LoVo (cell line): ENCODE measurements around the gene POLG.
A peak's percentile ranks its signal among the peaks of the same experiment; 100 is the strongest.

Experiments
- DNase-seq: peaks from one replicate; pipeline ENCODE4 v3.0.0-alpha.2; 2016; ENCODE audit warnings: low spot score

POLG gene

DNA sequence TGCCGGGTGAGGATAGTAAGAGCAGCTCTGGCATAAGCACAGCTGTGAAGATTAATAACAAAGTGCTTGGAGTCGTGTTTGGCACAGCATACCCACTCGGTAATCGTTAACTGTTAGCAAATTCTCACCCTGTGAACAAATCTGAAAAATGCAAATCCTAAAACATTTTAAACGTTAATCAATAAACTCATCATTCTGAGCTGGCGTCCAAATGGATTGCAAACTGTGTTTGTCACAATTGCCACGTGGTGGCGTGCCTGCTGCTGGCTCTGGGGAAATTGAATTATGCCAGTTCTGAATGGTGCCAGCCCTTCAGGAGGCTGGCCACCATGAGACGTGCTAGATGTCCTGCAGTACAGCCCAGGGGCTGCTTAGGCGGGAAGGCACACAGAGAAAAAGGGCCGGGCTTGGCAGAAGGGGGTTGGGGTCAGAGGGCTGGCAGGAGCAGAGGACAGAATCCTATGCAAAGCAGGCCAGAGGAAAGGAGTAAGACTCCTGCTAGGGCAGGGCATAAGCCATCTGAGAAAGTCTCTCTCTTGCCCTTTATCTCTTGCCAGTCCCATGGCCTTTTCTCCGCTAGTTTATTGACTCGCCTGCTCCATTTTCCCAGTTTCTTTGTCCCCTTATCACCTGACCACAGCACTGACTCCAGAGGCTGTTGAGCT lies 22.1 kb upstream of the POLG start:
- DNase-seq, result peak; percentile 12

DNA sequence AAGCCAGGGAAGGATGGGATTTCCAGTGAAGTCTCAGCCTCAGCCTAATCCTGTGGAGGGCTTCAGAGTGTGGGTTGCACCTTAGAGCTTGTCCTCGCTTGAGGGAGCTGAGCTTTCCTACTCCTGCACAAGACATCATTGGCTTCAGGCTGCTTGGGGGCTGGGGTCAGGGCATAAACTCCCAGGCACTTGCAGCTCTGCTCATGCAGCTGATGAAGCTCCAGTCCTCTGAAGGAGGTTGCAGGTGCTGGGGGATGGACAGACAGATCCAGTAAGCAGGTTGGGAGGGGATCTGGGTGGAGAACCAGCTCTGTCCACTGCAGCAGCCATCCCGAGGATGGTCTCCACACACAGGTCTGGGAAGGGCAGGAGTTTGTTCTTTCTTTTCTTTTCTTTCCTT lies 19.4 kb upstream of the POLG start:
- no peak for DNase-seq

DNA sequence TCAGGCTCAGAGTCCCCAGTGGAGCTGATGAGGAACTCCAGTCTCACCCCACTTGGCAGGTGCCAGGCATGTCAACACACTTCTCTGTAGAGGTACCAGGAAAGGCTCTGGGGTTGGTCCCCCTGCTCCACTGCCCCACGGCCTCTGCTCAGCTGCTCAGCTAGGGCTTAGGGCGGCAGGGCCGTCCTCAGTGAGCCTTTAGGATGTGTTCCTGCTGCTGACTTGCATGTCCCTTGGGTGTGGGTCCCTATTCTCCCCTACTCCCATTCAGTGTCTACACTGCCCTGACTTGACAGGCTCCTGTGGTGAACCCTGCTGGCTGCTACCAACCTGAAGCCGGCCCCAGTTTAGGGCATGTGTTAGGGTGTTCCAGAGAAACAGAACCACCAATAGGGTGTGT lies 17.9 kb upstream of the POLG start:
- DNase-seq, result no peak

DNA sequence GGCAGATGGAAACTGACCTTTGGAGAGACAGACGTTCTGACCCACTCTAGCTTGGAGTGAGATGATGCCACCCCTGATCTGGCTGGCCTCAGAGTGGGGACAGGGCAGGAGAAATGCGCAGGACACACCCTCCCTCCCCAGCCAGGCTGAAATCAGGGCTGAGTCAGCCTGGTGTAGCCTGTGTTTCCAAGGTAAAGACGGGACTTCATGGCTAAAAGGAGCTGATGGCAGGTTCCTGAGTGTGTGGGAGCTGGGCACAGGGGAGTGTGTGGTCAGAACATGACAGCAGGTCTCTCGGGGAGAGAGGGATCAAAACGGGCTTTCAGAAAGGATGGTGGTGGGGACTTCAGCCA lies 14.6 kb upstream of the POLG start:
- no peak for DNase-seq

DNA sequence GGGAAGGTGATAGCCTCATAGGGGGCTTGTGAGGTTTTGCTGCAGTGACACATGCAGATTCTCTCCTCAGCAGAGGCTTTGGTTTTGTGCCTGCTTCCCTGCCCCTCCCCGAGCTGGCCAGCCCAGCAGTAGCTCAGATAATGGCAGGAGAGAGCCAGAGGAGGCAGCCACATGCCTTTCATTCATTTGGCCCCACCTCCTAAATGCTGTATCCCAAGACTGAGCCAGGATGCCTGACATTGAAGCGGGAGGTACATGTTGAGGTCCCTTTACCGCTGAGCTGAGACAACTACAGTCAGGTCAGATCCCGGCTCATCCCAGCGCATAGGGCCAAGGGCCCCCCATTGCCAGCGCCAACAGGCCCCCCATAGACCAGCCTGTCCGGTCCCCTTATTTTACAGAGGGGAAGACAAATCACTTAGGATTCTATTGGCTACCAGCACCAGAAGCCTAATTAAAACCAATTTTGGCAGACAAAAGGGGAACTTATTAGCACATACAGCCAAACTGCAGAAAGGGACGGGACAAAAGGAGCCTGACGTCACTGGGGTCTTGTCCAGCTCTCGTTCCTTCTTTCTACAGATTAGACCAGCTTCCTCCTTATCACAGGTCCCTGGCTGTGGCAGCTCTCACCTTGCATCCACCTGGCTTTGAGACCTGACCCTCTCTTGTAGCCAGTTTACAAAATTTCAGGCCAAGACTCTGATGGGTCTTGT lies 12.1 kb upstream of the POLG start:
- no peak for DNase-seq

DNA sequence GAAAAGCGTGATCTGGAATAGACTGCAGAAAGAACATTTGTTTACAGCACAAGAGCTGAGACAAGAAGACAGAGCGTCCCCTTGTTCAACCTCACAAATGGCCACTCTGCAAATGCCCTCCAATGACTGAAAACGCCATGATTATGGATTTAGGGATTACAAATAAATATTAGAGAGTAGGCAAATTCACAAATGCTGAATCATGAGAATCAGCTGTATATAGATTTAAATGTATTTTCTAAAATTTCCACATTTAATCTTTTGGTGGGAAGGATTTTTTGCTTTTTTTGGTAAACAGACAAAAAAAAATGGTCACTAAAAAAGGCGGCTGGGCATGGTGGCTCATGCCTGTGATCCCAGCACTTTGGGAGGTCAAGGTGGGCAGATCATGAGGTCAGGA lies 10.6 kb upstream of the POLG start:
- DNase-seq, result no peak

DNA sequence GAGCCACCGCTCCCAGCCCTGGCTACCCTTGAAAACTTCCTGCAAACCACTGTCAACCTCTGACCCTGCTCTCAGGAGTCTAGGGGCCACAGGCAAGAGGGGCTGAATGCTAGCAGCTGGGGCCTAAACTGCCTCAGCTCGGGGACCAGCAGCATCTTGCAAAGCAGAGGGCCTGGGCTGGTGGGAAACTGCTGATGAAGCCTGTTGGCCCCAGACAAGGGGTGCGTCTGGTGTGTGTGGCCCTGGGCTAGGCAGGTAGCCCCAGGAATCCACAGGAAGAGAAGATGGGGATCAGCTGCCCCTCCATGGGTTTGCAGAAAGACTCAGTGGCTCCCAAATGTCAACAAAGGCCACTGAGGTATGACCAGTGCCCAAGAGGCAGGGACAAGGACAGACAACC lies 8.2 kb upstream of the POLG start:
- no peak for DNase-seq

GRCh38 chr15:89341316-89342005 lies 6.8 kb upstream of the POLG start:
- DNase-seq, result no peak

- DNase-seq, result no peak
Measured at GRCh38 chr15:89340573-89340972, 5.9 kb upstream of the POLG start.

DNA sequence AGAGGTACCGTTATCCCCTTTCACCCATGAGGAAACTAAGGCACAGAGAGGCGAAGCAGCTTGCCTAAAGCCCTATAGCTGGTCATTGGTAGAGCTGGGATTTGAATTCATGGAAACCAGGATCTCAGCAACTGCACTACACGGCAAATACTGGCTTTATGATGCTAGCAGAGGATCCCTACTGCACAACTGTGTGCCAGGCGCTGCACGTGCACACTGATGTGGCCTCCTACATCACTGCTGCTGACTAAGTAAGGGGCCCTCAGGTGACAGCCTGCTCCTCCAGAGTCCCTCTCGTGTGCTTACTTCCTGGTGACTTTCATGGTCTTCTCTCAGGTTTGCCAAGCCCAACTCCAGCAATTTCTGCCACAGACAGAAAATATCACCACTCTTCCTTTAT lies 3.4 kb upstream of the POLG start:
- DNase-seq, result no peak

DNA sequence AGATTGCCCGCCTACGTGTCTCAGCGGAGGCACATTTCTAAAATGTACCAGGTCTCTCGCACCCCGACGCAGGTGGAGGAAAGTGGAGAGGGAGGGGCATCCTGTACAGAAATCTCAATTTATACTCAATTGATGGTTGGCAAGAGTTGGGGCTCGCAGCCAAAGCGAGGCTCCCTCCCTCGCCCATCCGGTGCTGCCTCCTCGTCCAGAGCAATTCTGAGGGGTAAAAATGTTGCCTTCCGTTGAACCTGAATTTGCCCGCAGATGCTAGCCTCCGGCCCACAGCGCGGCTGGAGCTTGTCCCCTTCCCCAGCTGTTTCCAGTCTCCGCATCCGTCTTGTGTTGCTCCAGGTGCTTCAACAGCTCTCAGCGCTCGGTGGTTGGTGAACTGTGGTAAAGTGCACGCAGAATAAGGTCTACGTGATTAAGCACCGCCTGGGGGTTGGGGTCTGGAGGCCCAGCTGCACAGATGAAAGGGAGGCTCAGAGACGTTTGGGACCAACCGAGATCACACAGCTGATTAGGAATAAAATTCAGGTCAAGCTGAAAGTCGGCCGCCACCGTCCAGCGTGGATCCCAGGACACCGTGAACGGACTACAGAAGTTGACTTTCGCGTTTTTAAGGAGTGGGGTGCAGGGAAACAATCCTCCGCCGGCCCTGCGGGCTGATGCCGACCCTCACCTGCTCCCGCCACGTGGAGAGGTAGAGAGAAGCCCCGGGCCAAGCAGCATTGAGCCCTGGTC lies 846 bp upstream of the POLG start:
- DNase-seq, result no peak

- no peak for DNase-seq
Measured at GRCh38 chr15:89333959-89334509, 590 bp downstream of the POLG start.

DNA sequence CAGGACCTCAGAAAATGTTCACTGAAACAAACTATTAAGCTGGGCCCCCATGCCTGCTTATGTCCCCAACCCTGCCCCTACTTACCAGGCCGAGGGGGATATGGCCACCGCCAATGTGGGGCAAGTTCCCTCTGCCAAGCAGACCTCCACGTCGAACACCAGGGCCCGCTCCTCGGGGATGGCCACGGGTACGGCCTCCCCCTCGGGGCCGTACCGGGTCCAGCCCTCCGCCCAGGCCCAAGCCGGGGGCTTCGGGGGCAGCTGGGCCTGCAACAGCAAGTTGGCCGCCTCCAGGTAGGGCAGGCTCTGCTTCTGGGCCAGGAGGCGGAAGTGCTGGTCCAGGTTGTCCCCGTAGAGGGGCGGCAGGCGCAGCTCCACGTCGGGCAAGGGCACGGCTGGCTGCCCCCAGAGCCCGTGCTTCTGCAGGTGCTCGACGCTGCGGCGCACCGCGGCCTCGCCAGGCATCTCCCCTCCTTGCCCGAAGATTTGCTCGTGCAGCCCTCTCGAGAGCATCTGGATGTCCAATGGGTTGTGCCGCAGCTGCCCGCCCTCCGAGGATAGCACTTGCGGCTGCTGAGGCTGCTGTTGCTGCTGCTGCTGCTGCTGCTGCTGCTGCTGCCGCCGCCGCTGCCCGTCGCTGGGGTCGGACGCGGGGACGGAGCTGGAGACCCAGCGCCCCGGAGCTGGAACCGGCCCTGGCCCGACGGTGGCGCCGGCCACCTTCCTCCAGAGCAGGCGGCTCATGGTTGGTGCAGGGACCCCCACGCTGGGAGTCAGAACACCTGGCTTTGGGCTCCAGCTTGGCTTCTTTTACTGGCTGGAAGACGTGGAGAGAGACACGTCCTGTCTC lies 1.4 kb downstream of the POLG start:
- no peak for DNase-seq

DNA sequence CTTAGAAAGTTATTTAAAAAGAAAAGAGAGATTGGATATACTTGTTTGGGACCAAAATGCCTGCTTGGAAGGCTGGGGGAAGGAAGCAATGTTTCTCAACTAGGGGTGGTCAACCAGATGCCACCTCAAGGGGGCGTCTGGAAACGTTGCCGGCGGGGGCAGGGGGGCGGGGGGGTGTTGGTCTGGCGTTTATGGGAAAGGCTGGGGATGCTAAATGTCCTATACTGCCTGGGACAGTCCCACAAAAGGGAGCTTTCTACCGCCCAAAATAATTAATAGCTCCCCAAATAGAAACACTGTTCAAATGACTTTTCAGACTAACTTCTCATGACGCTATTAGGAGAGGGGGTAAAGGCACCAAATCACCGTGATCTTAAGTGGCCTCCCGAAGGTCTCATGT lies 2.2 kb downstream of the POLG start:
- DNase-seq, result no peak

- DNase-seq, result no peak
Measured at GRCh38 chr15:89330881-89331595, 3.6 kb downstream of the POLG start.

- DNase-seq, result no peak
Measured at GRCh38 chr15:89330119-89330518, 4.5 kb downstream of the POLG start.

DNA sequence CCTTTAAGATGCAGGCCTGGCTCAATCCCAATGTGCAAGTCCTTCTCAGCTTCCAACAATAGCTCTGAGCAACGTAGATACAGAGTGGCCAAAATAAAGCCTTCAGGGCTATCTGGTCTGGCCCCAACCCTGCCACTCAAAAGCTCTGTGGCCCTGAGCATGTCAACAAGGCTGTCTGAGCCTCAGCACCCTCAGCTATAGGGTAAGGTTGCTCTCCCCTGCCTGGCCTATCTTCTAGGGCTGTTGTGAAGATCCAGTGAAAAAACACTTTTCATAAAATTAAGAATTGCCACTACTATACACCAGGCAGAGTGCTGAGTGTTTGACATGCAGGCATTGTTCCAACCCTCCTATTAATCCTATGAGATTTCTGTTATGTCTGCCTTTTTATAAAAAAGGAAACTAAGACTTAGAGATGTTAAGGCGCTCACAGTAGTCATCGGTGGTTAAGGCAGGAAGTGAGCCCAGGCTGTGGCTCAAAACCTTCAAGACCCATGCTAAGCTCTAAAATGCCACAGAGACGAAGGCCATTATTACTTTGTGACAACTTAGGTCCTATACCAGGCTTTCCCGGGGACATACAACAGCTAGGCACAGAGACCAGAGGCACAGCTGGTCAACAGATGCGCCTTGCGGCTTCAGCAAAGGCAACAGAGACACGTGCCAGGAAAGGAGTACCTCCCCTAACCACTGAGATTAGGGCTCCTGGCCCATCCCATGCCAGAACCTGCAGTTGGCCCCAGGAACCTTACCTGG lies 5.1 kb downstream of the POLG start:
- DNase-seq, result no peak

DNA sequence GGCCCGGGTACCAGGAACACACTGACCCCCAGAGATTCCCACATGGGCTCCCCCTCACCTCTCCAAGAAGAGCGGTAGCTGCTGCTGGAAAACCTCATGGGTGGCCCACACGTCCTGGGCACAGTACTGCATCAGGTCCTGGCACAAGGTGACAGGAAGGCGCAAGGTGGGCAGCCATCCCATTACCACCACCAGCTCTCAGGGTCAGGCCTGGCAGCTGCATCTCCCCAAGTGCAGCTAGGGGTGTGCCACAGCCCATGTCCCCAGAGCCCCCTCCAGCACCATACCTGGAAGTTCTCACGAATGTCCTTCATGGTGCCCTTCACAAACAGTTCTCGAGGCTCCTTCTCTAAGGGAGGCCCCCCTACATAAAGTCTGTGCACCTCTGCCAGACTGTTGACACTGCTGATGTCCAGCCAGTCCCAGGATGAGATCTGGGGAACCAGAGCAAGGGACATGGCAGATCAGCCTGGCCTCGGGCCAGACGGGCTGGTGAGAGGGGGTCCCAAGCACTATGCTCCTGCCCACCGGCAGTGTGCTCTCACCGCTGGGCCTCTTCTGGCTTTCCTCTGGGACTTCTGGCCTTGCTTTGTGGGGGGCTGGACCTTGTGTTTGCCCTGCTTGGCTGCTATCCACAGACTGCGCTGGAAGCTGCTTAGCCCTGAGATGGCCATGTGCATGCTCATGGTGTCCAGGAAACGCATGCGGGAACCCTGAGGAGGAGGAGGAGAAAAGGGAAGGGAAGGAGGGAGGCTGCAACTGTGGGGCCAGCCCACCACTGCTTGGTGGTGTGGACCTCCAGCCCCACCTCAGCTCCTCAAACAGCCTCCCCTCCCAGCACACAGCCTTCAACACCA lies 6.0 kb downstream of the POLG start:
- no peak for DNase-seq

- DNase-seq, result no peak
Measured at GRCh38 chr15:89327113-89327512, 7.5 kb downstream of the POLG start.
